Stimulated activated naive CD8-positive, alpha-beta T cell treated with anti-CD3 and anti-CD28 coated beads, Interleukin-15, Interleukin-2, amounts not matched to agents 100 U/mL and 50 U/mL, for 24 hours (primary cell): ENCODE results near the gene KLK8.

ENCODE experiments used
- ATAC-seq: fragments of 150-1000 bp; cut with Tn5 transposase; one replicate; pipeline ENCODE4 v1.10.0; 2021
- DNase-seq: peaks from one replicate; pipeline ENCODE4 v3.0.0; 2021

KLK8 gene, protein sequence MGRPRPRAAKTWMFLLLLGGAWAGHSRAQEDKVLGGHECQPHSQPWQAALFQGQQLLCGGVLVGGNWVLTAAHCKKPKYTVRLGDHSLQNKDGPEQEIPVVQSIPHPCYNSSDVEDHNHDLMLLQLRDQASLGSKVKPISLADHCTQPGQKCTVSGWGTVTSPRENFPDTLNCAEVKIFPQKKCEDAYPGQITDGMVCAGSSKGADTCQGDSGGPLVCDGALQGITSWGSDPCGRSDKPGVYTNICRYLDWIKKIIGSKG

DNA sequence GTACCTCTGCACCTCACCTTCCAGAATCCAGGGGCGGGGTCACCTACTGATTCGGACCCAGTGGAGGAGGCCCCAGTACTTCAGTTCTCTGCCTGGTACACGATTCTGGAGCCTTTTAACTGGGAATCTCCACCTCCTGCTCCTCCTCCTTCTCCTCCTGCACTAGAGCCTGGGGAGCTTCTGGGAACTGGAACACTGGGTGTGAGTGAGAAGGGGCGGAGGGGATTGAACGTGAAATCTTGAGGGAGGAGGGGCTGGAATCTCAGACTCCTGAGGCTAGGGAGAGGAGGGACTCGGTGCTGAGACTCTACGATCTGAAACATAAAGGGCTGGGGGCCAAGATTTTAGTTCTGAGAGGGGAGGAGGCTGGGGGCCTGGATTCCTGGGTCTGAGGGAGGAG lies at the start of gene KLK8:
KLK8 (minus strand) TSS at position 90 of the 400 bp plus-strand sequence. CDS start 437 bp downstream, outside the sequence.
- ATAC-seq (no peak), DNase-seq (no peak)

DNA sequence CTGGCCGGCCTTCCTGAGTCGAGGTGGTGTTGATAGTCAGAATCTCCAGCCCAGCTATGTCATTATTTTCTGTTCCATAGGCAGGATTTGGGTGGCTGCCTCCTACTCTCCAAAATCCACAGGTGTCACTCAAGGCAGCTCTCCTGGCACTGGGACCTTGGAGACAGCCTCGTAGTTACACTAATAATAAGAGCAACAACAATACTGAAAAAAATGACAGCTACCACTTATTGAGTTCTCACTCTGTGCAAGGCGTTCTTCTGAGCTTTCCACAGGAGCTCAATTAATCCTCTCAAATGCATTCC lies 45.6 kb upstream of the KLK8 start:
- no peak for DNase-seq
- no peak for ATAC-seq

DNA sequence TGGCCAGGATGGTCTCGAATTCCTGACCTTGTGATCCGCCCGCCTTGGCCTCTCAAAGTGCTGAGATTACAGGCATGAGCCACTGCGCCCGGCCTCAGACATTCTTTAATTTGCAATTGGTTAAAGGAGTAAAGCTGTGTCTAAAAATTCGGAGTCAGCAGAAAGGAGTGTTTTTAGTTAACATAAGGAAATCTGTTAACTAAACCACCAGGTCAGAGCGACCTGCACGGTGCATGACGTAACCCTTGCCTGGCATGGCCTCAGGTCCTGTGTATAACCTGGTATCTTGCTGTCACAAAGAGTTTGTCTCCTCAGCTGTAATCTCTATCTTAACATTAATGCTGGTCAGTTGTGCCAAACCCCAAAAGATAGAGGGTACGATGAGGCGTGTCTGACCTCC lies 42.9 kb upstream of the KLK8 start:
- ATAC-seq (no peak), DNase-seq (no peak)

DNA sequence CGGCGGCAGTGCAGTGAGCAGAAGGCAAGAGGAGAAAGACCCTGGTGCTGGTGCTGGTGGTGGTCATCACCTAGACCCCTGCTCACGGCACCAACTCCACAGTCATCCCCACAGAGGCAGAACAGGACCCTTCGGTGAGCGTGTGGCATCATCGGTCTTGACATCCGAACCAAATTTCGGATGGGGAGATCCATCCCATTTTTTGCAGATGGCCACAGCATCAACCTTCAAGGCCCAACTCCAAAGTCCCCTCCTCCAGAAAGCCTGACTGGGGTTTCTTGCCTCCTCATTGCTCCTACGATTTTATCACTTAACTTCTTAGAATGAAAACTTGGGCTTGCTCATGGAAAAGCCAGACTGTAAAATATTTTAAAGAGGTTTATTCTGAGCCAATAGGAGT lies 42.1 kb upstream of the KLK8 start:
- no peak for DNase-seq
- ATAC-seq: no peak

DNA sequence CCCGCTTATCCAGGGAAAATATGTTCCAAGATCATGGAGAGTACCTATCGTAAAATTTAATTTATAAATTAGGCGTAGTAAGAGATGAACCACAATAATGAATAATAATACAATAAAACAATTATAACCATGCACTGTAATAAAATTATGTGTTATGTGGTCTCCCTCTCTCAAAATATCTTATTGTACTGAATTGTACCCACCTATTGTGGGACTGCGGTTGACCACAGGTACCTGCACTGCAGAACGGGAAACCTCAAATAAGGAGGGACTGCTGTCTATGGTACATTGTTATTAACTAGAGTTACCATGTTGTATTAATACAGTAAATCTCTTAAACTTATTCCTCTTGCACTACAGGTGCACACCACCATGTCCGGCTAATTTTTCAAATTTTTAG lies 38.7 kb upstream of the KLK8 start:
- no peak for DNase-seq
- no peak for ATAC-seq

DNA sequence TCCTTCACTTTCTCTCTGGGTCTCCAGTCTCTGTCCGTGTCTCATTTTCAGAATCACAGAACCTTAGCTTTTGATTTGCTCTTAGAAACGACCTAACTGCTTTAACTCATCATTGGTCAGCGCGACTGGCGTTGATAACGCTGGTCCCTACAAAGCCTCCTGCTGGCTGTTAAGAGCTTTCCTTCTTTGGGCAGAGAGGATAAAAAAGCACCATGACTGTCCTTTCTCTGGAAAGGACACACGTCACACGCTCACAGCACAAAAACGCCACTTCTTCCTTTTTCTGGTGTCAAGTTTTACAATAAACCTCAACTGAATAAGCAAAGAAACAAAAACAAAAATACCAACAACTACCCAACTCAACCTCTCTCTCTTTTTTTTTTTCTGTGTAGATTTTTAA lies 35.1 kb upstream of the KLK8 start:
- DNase-seq (no peak), ATAC-seq (no peak)

DNA sequence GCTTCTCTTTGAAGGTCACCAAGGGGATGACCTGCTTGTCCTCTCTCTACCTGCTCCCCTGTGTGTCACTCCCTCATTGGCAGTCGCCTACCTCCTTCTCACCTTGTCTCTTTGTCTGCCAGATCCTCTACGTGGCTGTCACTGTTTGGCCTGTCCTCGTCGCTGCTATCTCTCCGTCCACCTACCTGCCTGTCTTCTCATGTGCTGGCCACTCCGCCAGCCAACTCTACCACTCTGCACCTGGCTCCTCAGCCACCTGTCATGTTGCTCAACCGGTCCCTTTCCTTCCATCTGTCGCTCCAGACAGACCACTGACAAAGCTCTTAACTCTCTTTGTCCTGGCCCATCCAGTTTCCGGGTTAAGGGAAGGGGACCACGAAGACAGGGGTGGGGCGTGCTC lies 33.3 kb upstream of the KLK8 start, which contains the start of gene KLK12:
KLK12 (minus strand) TSS at position 299 of the 400 bp plus-strand sequence. CDS start 381 bp downstream, outside the sequence.
- ATAC-seq (no peak), DNase-seq (no peak)

DNA sequence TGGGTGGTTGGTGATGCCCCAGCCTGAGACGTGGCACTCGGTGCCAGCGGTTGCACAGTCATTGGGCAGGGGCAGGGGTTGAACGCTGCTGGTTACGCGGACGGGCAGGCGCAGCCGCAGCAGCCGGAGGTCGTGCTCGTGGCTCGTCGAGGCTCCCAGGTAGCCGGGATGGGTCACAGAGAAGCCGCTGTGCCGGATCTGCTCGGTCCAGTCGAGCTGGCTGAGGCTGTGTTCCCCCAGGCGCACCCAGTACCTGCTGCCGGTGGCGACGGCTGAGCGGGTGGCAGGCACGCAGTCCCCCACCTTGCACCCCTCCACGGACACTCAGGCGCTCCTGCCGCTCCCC lies 30.4 kb upstream of the KLK8 start:
- DNase-seq (no peak), ATAC-seq (no peak)

DNA sequence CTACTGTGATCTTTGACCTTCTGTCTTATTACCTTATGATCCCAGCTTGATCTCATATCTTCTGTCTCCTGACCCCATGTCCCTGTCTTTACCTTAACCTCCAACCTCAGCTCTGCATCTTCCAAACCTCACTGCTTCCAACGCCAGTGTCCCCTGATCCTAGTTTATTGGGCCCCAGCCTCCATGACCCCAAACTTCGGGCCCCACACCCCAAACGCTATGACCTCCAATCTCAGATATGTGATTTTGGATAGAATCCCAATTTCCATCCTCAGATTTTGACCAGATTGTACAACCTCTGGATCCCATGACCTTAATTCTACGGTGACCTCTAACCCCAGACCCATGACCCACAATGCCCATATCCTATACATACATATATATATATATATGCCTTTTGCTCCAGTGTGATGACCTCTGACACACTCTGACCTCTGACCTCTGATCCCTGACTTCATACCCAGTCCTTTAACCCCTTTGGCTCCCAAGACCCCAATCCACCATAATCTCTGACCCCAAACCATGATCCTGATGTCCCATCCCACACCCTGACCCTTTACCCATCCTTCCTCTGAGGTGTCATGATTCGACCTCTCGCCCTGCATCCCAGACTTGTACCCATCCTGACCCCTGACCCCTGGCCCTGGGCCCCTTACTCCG lies 29.9 kb upstream of the KLK8 start:
- ATAC-seq (no peak), DNase-seq (no peak)

DNA sequence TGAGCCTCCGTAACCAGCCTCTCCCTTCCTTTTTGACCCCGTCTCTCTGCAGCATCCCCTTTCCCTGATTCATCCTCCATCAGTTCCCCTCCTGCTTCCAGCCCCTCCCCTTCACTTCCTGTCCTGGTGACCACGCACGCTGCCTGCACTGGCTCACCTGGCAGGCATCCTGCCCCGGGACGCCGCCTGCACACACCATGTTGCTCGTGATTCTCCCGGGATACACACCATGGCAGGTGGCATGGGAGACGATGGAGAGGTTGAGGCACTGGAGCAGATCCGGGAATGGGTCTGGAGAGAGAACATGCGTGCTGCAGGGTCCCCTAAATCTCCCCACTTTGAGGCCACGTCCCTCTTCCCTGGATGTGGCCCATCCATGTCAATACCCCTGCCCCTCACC lies 29.2 kb upstream of the KLK8 start:
- DNase-seq (no peak), ATAC-seq (no peak)

DNA sequence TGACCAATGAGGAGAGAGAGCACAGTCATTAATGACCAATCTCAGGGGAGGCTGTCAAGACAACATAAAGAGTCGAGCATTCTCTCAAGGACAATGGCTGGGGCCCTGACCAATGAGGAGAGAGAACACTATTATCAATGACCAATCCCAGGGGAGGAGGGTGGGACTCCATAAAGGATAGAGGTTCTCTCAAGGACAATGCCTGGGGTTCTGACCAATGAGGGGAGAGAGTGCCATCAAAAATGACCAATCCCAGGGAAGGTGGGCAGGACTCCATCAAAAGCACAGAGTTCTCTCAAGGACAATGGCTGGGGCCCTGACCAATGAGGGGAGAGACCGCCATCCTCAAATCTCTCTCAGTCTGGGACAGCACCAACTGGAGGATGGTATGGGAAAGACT lies 28.3 kb upstream of the KLK8 start:
- no peak for DNase-seq
- no peak for ATAC-seq

DNA sequence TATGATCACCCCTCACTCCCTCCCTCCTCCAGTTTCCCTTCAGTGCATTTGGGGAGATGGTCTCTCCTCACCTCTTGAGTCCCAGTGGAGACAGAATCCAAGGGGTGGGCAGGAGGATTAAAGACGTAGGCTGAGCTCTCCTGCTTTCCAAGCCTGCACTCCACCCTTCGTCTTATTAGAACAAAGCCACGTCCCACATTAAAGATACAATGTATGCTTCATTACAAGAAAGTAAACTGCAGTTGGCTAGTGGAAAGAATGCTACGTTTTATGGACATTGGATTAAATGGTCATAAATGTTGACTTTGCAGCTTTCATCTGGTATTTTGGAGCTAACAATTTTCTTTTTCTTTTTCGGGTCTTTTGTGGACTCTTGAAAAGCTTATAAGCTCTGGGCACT lies 26.5 kb upstream of the KLK8 start:
- no peak for DNase-seq
- ATAC-seq: no peak

DNA sequence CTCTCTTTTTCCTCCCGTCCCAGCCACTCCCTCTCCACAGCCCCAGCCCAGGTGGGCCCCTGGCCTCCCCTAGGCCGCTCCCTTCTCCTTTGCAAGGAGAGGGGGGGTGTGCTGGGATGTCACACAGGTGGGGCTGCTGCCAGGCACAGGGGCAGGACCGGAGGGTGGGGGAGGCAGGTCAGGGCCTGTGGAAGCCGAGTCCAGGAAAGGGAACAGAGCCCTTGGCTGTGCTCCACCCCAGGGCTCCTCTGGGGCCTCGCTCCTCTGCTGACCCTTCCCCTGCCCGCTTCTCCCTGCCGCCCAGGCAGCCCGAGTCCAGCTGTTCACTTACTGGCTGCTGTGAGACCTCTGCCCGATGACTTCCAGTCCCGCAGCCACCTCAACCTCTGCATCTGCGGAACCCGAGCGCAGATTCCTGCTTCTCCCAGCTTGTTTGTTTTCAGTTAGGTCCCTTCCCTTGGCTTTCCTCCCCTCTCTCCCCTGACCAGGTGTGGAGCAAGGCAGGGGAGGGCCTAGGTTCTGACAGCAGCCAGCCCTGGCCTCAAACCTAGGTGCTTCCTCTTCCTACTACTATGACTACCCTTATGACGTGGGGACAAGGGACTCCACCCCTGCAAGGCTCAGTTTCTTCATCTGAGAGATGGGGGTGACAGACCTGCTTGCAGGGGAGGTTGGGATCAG lies 25.9 kb upstream of the KLK8 start:
- DNase-seq (no peak), ATAC-seq (no peak)

DNA sequence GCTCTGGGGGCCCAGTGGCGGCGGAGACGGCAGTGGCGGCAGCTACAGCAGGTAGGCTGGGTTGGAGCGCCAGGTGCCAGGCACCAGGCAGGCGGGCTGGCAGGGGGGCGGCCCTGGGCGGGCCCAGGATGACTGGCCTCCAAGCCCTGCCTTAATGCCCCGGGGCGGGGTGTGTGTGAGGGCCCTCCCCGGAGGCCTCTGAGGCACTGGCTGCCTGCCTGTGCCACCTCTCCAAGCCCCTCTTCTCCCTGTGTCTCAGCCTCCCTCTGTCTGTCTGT lies 25.1 kb upstream of the KLK8 start, which contains the start of gene KLK11:
KLK11 (minus strand) TSS at position 63 of the 278 bp plus-strand sequence. CDS start 985 bp downstream, outside the sequence.
- ATAC-seq (no peak), DNase-seq (no peak)

DNA sequence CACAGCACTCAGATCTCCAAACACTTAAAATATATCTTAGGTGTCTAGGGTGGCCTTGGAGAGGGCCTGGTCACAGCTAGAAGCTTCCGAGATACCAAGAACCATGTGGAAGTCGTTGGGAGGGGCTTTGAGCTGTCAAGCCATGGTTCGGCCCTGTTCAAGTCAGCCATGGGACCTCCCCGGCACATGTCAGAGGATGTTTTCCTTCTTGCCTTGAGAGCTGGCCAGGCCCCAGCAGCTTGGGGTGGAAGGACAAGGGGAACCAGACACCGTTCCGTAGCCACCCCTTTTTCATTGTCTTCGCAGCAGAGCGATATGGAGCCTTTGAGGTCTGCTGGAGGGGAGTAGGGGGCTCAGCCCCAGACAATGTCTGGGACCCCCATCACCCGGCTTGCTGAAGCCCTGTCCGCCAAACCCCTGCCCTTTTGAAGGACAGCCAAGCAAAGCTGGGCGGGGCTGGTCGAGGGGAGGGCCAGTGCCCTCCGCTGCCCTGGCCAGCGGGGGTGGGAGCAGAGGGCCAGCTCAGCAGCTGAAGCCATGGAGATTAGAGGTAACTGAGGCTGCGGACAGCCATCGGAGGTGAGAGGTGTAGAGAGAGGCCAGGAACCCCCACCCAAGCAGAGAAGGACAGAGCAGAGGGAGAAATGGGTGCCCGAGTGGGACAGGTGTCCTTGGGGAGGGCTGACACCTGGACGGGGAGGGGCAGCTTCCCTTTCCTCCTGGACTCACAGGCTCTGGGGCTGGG lies 24.6 kb upstream of the KLK8 start:
- ATAC-seq: no peak
- no peak for DNase-seq

DNA sequence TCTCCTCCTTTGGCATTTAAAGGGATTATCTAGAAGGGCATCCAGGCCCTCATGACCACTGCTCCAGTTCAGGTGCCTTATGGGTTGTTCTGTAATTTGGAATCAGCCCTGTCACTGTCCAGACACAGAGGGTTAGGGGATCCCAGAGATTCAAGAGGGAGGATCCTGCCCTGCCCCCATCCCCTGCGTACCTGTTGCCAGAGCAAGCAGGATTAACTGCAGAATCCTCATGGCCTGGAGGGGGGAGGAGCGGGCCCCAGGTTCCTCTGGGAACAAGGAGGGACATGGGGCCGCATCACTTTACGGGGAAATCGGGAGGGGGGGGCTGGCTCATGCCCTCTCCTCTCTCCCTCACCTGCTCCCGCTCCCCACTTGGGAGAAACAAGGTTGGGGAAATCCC lies 24.0 kb upstream of the KLK8 start:
- no peak for ATAC-seq
- DNase-seq: no peak

DNA sequence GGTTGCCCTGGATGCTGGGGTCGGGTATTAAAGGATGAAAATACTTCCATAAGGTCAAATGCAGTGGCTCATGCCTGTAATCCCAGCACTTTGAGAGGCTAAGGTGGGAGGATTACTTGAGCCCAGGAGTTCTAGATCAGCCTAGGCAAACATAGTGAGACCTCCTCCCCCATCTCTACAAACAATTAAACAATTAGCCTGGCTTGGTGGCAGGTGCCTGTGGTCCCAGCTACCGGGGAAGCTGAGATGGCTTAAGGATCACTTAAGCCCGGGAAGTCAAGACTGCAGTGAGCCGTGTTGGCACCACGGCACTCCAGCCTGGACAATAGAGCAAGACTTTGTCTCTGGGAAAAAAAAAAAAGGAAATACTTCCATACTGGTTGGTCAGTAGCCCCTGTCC lies 23.5 kb upstream of the KLK8 start:
- DNase-seq: no peak
- ATAC-seq: no peak

DNA sequence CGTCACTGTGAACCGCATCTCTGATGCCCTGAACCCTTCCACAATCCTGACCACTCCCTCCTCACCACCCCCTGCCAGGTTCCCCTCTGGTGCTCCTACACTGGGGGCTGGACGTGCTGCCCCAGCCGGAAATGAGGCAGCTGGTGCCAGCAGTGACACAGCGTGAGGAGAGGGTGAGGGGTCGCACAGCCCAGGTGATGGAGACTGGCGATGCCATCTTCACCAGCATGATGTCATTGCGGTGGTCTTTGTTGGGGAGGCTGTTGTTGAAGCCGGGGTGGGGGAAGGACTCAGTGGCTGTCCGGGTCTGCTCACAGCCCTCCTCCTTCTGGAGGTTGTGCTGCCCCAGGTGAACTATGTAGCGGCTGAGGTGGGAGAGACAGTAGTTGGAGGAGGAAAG lies 22.5 kb upstream of the KLK8 start:
- DNase-seq (no peak), ATAC-seq (no peak)

DNA sequence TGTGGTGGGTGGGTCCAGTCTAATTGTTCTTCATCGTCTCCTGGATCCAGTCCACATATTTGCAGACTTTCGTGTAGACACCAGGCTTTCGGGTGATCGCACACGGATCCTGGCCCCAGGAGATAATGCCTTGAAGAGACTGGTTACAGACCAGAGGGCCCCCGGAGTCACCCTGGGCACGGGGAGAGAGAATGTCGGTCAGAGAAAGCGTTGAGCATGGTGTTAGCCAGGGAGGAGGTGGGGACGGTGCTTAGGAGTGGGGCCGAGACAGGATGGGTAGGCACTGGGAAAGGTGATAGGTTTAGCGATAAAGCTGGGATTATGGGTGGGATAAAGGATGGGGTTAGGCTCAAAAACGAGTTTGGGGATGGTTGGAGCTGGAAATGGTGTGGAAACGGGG lies 21.1 kb upstream of the KLK8 start:
- ATAC-seq: no peak

DNA sequence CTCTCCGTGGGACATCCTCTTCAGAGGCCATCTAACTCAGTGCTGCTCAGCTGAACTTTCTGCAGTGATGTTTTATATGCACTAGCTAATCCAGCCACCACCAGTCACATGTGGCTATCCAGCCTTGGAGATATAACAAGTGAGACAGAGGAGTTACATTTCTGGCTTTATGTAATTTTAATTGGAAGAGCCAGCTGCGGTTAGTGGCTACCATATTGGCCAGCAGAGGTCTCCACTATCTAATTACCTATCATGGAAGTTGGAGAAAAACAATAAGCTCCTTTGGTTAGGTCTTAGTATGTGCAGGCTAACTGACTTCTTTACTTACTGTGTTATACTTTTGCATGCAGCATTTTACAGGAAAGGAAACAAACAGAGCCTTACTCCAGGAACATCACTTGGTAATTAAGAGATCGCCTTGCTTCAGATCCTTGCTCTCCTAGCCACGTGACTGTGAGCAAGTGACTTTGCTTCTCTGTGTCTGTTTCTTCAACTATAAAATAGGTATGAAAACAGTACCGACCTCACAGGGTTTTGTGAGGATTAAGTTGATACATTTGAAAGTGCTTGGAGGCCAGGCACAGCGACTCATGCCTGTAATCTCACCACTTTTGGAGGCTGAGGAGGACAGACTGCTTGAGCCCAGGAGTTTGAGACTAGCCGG lies 19.7 kb upstream of the KLK8 start:
- DNase-seq: no peak
- no peak for ATAC-seq

More for the DNA sequence above, 21.1 kb upstream of the KLK8 start:
- DNase-seq: no peak

DNA sequence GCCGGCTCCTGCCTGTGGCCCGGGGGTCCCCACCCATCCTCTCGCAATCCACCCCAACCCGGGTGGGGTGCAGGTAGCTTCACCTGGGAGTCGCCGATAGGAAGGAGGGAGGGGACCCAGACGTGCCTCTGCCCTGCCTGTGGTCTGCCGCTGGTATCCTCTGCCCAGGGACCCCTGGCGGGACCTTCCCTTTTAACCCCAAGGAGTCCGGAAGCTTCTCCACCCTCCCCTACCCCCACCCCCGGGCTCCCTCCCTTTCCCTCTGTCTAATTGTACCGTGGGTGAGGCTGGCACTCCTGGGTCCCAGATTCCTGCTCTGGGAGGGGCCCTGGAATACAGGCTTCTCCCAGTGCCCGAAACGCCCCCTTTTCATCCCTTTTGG lies 18.1 kb upstream of the KLK8 start, which contains the start of gene KLK10:
KLK10 (minus strand) TSS at position 166 of the 382 bp plus-strand sequence. CDS start 579 bp downstream, outside the sequence.
- no peak for DNase-seq

DNA sequence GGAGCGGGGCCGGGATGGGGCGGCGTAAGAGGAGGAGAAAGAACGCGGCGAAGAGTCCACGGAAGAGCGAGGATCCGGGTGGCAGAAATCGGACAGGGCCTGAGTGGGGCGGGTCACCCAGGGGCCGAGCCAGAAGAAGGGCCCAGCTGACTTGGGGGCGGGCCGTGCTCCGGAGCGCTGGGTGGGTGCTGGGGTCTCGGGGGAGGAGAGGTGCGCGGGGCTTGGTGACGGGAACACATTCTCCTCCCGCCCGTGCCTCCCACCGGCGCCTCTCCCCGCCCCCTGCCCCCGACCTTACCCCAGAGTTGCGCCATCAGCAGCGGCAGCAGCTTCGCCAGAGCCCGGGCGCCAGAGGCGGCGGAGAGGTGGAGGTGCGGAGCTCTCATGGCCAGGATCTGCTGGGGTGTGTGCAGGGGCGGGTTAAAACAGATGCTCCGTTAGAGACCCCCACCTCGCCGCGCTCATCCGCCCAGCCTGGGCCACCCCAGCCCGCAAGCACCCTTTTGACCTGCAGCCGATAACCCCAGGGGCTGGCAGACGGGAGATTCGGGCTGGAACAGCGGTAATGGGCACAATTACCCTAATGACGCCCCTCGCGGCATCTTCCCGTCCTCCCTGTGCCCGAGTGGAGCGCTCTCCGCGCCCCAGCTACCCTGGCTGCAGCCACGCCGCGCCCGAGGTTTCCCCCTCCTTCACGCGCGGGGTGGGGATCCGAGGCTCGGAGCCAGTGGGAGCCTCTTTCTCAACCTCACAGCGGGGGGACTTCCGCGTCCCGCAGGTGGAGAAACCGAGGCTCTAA lies 17.5 kb upstream of the KLK8 start:
- no peak for DNase-seq
- ATAC-seq: no peak

More for the DNA sequence above, 18.1 kb upstream of the KLK8 start, which contains the start of gene KLK10:
- no peak for ATAC-seq
